H1 (cell line): Measurements from ENCODE around the gene PPAN.
A peak's percentile ranks its signal among the peaks of the same experiment; 100 is the strongest.

Source experiments
- EP300 ChIP-seq, 2 experiments: IDR thresholded peaks; 1 replicate in 1 of 2; 2 replicates in 1 of 2; pipeline ENCODE4 v1.6.1; 2011 to 2012; ENCODE audit warnings: low read depth in 2 of 2, low read length in 2 of 2, mild to moderate bottlenecking in 2 of 2, borderline replicate concordance in 1 of 2, inconsistent platforms in 1 of 2, moderate library complexity in 1 of 2
- POLR2A ChIP-seq, 2 experiments: IDR thresholded peaks; 1 replicate in 1 of 2; 2 replicates in 1 of 2; pipeline ENCODE4 v1.6.1; 2011; ENCODE audit warnings: low read depth in 2 of 2, low read length in 2 of 2, mild to moderate bottlenecking in 2 of 2; ENCODE audit errors: control extremely low read depth in 1 of 2
- SIN3A ChIP-seq, 2 experiments: IDR thresholded peaks in 1 of 2; conservative IDR thresholded peaks in 1 of 2; 2 replicates each; pipeline ENCODE4 v1.6.1; 2011 to 2012; ENCODE audit warnings: low read length in 2 of 2, improper control_type of control experiment in 1 of 2, low read depth in 1 of 2, mild to moderate bottlenecking in 1 of 2
- TBP ChIP-seq: IDR thresholded peaks from 2 replicates; pipeline ENCODE4 v1.6.1; 2011; ENCODE audit warnings: low read depth, low read length, improper control_type of control experiment
- TEAD4 ChIP-seq: IDR thresholded peaks from 2 replicates; pipeline ENCODE4 v1.6.1; 2012; ENCODE audit warnings: low read depth, low read length, inconsistent platforms, mixed read lengths

DNA sequence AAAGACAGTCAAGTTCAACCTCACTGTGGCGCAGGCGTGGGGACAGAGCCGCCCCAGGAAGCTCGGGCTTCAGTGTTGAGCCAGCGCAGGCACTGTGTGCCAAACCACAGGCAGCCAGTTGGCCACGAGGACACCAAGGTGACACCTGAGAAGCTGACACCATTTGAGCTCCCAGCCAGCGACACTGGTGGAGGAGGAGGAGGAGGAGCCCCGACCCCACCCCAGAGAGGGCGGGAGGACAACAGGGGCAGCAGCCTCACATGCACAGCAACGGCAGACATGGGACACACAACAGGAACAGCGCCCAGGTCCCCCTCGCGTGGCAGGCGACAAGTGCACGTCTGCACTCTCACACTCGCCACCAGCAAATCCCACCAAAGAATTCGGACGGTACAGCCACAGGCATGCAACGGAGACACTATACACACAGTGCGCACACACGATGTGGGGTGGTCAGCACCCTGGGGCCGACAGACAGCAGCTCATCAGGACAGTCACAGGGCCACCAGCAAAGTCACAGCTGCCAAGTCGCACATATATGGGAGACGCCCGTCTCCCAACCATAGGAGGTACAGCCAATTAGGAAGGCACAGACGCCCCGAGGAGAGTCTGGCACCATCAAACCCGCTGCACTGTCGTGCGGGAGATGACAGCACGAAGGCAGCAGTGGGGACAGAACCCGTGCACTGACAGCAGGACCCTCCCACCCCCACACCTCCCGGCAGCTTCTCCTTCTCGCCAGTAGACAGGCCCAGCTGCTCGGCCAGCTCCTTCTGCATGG is 10.1 kb downstream of the PPAN start:
- TF ChIP-seq EP300 (IDR thresholded peaks at IDR 0.05; ENCODE audit: borderline replicate concordance in 1 of 2, low read depth in 2 of 2, low read length in 2 of 2) (no peak), POLR2A (IDR thresholded peaks at IDR 0.05; ENCODE audit: control extremely low read depth in 1 of 2, low read depth in 2 of 2, low read length in 2 of 2) (peak; percentile 43 to 79), TEAD4 (no peak), SIN3A (conservative IDR thresholded peaks at IDR 0.05 in 1 of 2, IDR thresholded peaks at IDR 0.05 in 1 of 2; ENCODE audit: low read depth in 1 of 2, low read length in 2 of 2) (no peak), TBP (no peak)
